Breast epithelium (tissue), 3 donors: Measurements from ENCODE around the gene PRIM2.

Experiments
- CTCF ChIP-seq, 3 donors: fragments of 450-650 bp; IDR thresholded peaks; one replicate each; pipeline ENCODE4 v1.5.1; 2016 to 2017; ENCODE audit warnings: antibody characterized with exemption in 3 of 3, mild to moderate bottlenecking in 3 of 3, moderate library complexity in 3 of 3
- POLR2A ChIP-seq: fragments of 450-650 bp; IDR thresholded peaks from one replicate; pipeline ENCODE4 v1.6.1; 2016; ENCODE audit warnings: antibody characterized with exemption, mild to moderate bottlenecking, moderate library complexity
- POLR2AphosphoS5 ChIP-seq, 3 donors: sonication (generic); formaldehyde crosslinking; IDR thresholded peaks; one replicate each; pipeline ENCODE4 v1.6.1; 2017; ENCODE audit warnings: antibody characterized with exemption in 3 of 3

- no peak for TF ChIP-seq POLR2A
- no peak for TF ChIP-seq POLR2AphosphoS5 (IDR thresholded peaks at IDR 0.05)
- TF ChIP-seq CTCF (IDR thresholded peaks at IDR 0.05) = no peak
These were observed 104.1 kb downstream of the PRIM2 start for GRCh38 chr6:57421503-57421902.
